H1 (cell line): ENCODE data around the gene AGPAT4. TPM values are rescaled to one million over a fixed set of nuclear protein-coding genes. Genes with fewer than 3 reads are reported as not detected.

Experiments
- BACH1 ChIP-seq: IDR thresholded peaks from 2 replicates; pipeline ENCODE4 v1.6.1; 2012; ENCODE audit warnings: low read length, improper control_type of control experiment
- BCL11A ChIP-seq, 2 experiments: IDR thresholded peaks; one replicate each; pipeline ENCODE4 v1.6.1; 2011; ENCODE audit warnings: low read depth in 2 of 2, low read length in 2 of 2, mild to moderate bottlenecking in 2 of 2
- CHD2 ChIP-seq: IDR thresholded peaks from 2 replicates; pipeline ENCODE4 v1.6.1; 2012; ENCODE audit warnings: low read length, improper control_type of control experiment
- CREB1 ChIP-seq: IDR thresholded peaks from 2 replicates; pipeline ENCODE4 v1.6.1; 2012; ENCODE audit warnings: inconsistent platforms
- EZH2 ChIP-seq: fragments of 200-600 bp; sonication (generic); IDR thresholded peaks from 2 replicates; pipeline ENCODE4 v1.7.1; 2012; ENCODE audit warnings: low read depth, mild to moderate bottlenecking, moderate library complexity, low read length, inconsistent platforms; ENCODE audit not compliant: severe bottlenecking
- FOSL1 ChIP-seq: IDR thresholded peaks from 2 replicates; pipeline ENCODE4 v1.6.1; 2011; ENCODE audit warnings: mild to moderate bottlenecking, low read depth, low read length, moderate library complexity; ENCODE audit not compliant: insufficient read depth
- GABPA ChIP-seq: IDR thresholded peaks from 2 replicates; pipeline ENCODE4 v1.6.1; 2011; ENCODE audit warnings: mild to moderate bottlenecking, low read length, moderate library complexity, borderline replicate concordance; ENCODE audit not compliant: insufficient read depth
- KDM4A ChIP-seq: IDR thresholded peaks from one replicate; pipeline ENCODE4 v1.7.1; 2012; ENCODE audit warnings: low read depth, mild to moderate bottlenecking, moderate library complexity, low read length, inconsistent platforms; ENCODE audit not compliant: severe bottlenecking
- MAFK ChIP-seq: IDR thresholded peaks from 2 replicates; pipeline ENCODE4 v1.6.1; 2012; ENCODE audit warnings: low read depth, mild to moderate bottlenecking, improper control_type of control experiment, low read length
- RBBP5 ChIP-seq: IDR thresholded peaks from 2 replicates; pipeline ENCODE4 v1.7.1; 2012; ENCODE audit warnings: low read depth, mild to moderate bottlenecking, inconsistent platforms, low read length, moderate library complexity, borderline replicate concordance
- TAF1 ChIP-seq: IDR thresholded peaks from 2 replicates; pipeline ENCODE4 v1.6.1; 2011; ENCODE audit warnings: mild to moderate bottlenecking, low read depth, low read length
- polyA plus RNA-seq, 7 experiments: library from polyadenylated mRNA; depleted of rRNA in 3 of 7; stranded (reverse) in 5 of 7; unstranded in 2 of 7; fragments of >200 nt in 5 of 7; fragments of 200-250 nt in 2 of 7; gene quantifications; 1 replicate in 5 of 7; 2 replicates in 1 of 7; 4 replicates in 1 of 7; pipeline versions ENCODE4 v1.2.1 to v1.2.3, GENCODE V29; 2011 to 2013; ENCODE audit warnings: missing spikeins in 2 of 7, mixed read lengths in 2 of 7
- total RNA-seq: library from RNA; stranded (reverse); fragmentation: NEBNext Ultra II Directional; extraction: Animal tissue kit (Norgen Biotek cat#: 25700); gene quantifications from 2 replicates; pipeline ENCODE4 v1.2.1, GENCODE V29; 2021
- TF ChIP-seq, protein P1 (sequence below): fragments of 300-600 bp; sonication (generic); IDR thresholded peaks from 2 replicates; pipeline ENCODE4 v1.7.1; 2012; ENCODE audit warnings: low read length, moderate library complexity, mild to moderate bottlenecking, inconsistent platforms; ENCODE audit not compliant: insufficient replicate concordance
- TF ChIP-seq, protein P2 (sequence below): IDR thresholded peaks from 2 replicates; pipeline ENCODE4 v1.6.1; 2012; ENCODE audit warnings: inconsistent platforms

The AGPAT4 gene
- total and polyA plus RNA-seq, 2 of the 8 experiments (the other 6 are each of a cell fraction or from before 2014, with no cell fraction given) = 13.5 to 23.8 TPM

DNA sequence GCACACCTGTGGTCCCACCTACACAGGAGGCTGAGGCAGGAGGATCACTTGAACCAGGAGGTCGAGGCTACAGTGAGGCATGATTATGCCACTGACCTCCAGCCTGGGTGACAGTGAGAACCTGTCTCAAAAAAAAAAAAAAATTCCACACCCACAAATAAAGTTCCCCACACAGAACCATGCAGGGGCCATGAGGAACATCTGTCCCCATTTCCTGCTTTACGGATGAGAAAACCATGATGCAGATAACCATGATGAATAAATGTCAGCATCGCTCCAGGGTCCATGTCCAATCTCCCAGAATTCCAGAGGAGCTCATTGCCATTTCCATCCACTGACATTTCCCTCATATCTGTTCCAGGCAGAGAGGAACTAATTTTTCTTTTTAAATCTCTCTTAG is 16.9 kb upstream of the AGPAT4 start (continued):
- TF ChIP-seq, protein P1, sequence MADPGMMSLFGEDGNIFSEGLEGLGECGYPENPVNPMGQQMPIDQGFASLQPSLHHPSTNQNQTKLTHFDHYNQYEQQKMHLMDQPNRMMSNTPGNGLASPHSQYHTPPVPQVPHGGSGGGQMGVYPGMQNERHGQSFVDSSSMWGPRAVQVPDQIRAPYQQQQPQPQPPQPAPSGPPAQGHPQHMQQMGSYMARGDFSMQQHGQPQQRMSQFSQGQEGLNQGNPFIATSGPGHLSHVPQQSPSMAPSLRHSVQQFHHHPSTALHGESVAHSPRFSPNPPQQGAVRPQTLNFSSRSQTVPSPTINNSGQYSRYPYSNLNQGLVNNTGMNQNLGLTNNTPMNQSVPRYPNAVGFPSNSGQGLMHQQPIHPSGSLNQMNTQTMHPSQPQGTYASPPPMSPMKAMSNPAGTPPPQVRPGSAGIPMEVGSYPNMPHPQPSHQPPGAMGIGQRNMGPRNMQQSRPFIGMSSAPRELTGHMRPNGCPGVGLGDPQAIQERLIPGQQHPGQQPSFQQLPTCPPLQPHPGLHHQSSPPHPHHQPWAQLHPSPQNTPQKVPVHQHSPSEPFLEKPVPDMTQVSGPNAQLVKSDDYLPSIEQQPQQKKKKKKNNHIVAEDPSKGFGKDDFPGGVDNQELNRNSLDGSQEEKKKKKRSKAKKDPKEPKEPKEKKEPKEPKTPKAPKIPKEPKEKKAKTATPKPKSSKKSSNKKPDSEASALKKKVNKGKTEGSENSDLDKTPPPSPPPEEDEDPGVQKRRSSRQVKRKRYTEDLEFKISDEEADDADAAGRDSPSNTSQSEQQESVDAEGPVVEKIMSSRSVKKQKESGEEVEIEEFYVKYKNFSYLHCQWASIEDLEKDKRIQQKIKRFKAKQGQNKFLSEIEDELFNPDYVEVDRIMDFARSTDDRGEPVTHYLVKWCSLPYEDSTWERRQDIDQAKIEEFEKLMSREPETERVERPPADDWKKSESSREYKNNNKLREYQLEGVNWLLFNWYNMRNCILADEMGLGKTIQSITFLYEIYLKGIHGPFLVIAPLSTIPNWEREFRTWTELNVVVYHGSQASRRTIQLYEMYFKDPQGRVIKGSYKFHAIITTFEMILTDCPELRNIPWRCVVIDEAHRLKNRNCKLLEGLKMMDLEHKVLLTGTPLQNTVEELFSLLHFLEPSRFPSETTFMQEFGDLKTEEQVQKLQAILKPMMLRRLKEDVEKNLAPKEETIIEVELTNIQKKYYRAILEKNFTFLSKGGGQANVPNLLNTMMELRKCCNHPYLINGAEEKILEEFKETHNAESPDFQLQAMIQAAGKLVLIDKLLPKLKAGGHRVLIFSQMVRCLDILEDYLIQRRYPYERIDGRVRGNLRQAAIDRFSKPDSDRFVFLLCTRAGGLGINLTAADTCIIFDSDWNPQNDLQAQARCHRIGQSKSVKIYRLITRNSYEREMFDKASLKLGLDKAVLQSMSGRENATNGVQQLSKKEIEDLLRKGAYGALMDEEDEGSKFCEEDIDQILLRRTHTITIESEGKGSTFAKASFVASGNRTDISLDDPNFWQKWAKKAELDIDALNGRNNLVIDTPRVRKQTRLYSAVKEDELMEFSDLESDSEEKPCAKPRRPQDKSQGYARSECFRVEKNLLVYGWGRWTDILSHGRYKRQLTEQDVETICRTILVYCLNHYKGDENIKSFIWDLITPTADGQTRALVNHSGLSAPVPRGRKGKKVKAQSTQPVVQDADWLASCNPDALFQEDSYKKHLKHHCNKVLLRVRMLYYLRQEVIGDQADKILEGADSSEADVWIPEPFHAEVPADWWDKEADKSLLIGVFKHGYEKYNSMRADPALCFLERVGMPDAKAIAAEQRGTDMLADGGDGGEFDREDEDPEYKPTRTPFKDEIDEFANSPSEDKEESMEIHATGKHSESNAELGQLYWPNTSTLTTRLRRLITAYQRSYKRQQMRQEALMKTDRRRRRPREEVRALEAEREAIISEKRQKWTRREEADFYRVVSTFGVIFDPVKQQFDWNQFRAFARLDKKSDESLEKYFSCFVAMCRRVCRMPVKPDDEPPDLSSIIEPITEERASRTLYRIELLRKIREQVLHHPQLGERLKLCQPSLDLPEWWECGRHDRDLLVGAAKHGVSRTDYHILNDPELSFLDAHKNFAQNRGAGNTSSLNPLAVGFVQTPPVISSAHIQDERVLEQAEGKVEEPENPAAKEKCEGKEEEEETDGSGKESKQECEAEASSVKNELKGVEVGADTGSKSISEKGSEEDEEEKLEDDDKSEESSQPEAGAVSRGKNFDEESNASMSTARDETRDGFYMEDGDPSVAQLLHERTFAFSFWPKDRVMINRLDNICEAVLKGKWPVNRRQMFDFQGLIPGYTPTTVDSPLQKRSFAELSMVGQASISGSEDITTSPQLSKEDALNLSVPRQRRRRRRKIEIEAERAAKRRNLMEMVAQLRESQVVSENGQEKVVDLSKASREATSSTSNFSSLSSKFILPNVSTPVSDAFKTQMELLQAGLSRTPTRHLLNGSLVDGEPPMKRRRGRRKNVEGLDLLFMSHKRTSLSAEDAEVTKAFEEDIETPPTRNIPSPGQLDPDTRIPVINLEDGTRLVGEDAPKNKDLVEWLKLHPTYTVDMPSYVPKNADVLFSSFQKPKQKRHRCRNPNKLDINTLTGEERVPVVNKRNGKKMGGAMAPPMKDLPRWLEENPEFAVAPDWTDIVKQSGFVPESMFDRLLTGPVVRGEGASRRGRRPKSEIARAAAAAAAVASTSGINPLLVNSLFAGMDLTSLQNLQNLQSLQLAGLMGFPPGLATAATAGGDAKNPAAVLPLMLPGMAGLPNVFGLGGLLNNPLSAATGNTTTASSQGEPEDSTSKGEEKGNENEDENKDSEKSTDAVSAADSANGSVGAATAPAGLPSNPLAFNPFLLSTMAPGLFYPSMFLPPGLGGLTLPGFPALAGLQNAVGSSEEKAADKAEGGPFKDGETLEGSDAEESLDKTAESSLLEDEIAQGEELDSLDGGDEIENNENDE = no peak
- TF ChIP-seq BACH1 = no peak
- no peak for TF ChIP-seq EZH2
- TF ChIP-seq MAFK = no peak
- TF ChIP-seq CREB1 = no peak
- no peak for TF ChIP-seq FOSL1
- no peak for TF ChIP-seq RBBP5
- no peak for TF ChIP-seq KDM4A
- TF ChIP-seq, protein P2, sequence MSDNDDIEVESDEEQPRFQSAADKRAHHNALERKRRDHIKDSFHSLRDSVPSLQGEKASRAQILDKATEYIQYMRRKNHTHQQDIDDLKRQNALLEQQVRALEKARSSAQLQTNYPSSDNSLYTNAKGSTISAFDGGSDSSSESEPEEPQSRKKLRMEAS = no peak
- TF ChIP-seq TAF1 = no peak
- TF ChIP-seq CHD2 = no peak
- no peak for TF ChIP-seq BCL11A (IDR thresholded peaks at IDR 0.05; ENCODE audit: low read depth in 2 of 2, low read length in 2 of 2)
- TF ChIP-seq GABPA = no peak
